K562 (cell line): ENCODE data around the gene RPAIN. TPM values are rescaled to one million over a fixed set of nuclear protein-coding genes. Genes with fewer than 3 reads are reported as not detected.
A peak's percentile ranks its signal among the peaks of the same experiment; 100 is the strongest.

Experiments used
- FOXJ2 ChIP-seq: fragments of 200-800 bp; sonication (Bioruptor generic); IDR thresholded peaks from 2 replicates; pipeline ENCODE4 v1.6.1; 2016; ENCODE audit warnings: missing genetic modification characterization, missing compliant biosample characterization
- POLR2AphosphoS5 ChIP-seq: IDR thresholded peaks from 2 replicates; pipeline ENCODE4 v1.6.1; 2011; ENCODE audit warnings: mild to moderate bottlenecking, low read depth, low read length, moderate library complexity; ENCODE audit not compliant: control insufficient read depth, insufficient read depth
- POLR2B ChIP-seq: fragments of 450-650 bp; IDR thresholded peaks from 2 replicates; pipeline ENCODE4 v1.6.1; 2018; ENCODE audit warnings: low read depth; ENCODE audit not compliant: partially characterized antibody
- SMARCE1 ChIP-seq: fragments of 450-650 bp; IDR thresholded peaks from 2 replicates; pipeline ENCODE4 v1.7.1; 2016; ENCODE audit warnings: mild to moderate bottlenecking
- WHSC1 ChIP-seq: IDR thresholded peaks from one replicate; pipeline ENCODE4 v1.6.1; 2012; ENCODE audit warnings: low read length, control low read depth, inconsistent platforms
- ZBTB11 ChIP-seq, 3 experiments: fragments of 200-800 bp in 1 of 3; fragments of 250-450 bp in 1 of 3; fragments of 450-650 bp in 1 of 3; sonication (Bioruptor Pico) in 1 of 3; sonication (Bioruptor generic) in 1 of 3; formaldehyde crosslinking in 1 of 3; IDR thresholded peaks; 2 replicates each; pipeline versions ENCODE4 v1.6.1 to v1.8.0; 2016 to 2022; ENCODE audit warnings: mild to moderate bottlenecking in 2 of 3, missing genetic modification characterization in 2 of 3, missing compliant biosample characterization in 1 of 3, moderate library complexity in 1 of 3
- polyA plus RNA-seq, 8 experiments: library from polyadenylated mRNA; depleted of rRNA in 4 of 8; stranded (reverse) in 5 of 8; unstranded in 3 of 8; fragments of >200 nt; fragmentation: Nextera tagmentation in 2 of 8; fragmentation: Illumina TruSeq in 1 of 8; extraction: Ambion mirVana in 2 of 8; extraction: Trizol in 1 of 8; gene quantifications; 2 replicates each; pipeline versions ENCODE4 v1.2.1 to v1.2.3, GENCODE V29; 2011 to 2014; ENCODE audit warnings: inconsistent platforms in 1 of 8, missing spikeins in 1 of 8
- total RNA-seq, 7 experiments: library from RNA; depleted of rRNA in 6 of 7; stranded (reverse); fragments of >200 nt in 6 of 7; fragmentation: Illumina TruSeq in 2 of 7; extraction: Trizol in 2 of 7; gene quantifications; 2 replicates each; pipeline versions ENCODE4 v1.2.1 to v1.2.3, GENCODE V29; 2011 to 2021; ENCODE audit warnings: low replicate concordance in 1 of 7

RPAIN gene
- total and polyA plus RNA-seq, 9 of the 15 experiments (the other 6 are each of a cell fraction or from before 2014, with no cell fraction given), result 27.3 to 63.7 (median 38.5) TPM

GRCh38 chr17:5378566-5379207, 41.3 kb upstream of the RPAIN start (continued):
- no peak for TF ChIP-seq ZBTB11 (CRISPR knock-in tag; IDR thresholded peaks at IDR 0.05)
- TF ChIP-seq POLR2AphosphoS5, result peak; percentile 17; the same call in 1 of the 2 replicates
- TF ChIP-seq WHSC1, result no peak
- TF ChIP-seq POLR2B, result no peak
- TF ChIP-seq FOXJ2 (tag), result no peak
- TF ChIP-seq SMARCE1, result no peak
